PC-9 (cell line): Measurements from ENCODE around the gene MME.

Experiments used
- EZH2 ChIP-seq: fragments of 200-600 bp; sonication (generic); IDR thresholded peaks from 2 replicates; pipeline ENCODE4 v1.8.0; 2017; ENCODE audit warnings: antibody characterized with exemption, low read depth
- TF ChIP-seq, protein P1 (sequence below): fragments of 200-600 bp; sonication (generic); conservative IDR thresholded peaks from 2 replicates; pipeline ENCODE4 v1.6.1; 2017; ENCODE audit warnings: mixed run types, antibody characterized with exemption, mild to moderate bottlenecking, moderate library complexity

DNA sequence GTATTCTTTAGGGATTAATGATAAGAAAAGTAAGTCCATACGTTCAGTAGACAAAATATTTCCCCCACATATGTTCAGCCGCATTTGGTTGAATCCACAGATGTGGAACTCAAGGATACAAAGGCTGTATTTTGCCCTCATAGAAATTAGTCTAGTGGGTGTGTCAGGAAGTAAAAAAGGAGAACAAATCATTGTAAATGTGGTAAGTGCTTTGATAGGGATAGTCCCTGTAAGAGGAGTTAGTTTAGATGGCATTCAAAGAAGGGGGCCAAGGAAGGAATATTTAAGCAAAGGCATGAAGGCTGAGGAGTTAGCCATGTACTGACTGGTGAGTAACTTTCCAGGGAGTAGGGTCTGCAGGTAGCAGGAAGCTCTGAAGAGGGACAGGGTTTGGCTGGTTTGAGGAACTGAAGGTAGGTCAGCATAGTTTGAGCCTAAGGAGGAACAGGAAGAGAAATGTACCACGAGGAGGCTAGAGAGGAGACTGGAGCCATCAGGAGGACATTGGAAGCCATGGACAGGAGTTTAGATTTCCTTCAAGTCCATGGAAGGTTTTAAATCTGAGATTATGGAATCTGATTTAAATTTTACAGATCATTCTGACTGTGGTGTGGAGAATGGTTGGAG, 98.8 kb downstream of the MME start:
- TF ChIP-seq, protein P1, sequence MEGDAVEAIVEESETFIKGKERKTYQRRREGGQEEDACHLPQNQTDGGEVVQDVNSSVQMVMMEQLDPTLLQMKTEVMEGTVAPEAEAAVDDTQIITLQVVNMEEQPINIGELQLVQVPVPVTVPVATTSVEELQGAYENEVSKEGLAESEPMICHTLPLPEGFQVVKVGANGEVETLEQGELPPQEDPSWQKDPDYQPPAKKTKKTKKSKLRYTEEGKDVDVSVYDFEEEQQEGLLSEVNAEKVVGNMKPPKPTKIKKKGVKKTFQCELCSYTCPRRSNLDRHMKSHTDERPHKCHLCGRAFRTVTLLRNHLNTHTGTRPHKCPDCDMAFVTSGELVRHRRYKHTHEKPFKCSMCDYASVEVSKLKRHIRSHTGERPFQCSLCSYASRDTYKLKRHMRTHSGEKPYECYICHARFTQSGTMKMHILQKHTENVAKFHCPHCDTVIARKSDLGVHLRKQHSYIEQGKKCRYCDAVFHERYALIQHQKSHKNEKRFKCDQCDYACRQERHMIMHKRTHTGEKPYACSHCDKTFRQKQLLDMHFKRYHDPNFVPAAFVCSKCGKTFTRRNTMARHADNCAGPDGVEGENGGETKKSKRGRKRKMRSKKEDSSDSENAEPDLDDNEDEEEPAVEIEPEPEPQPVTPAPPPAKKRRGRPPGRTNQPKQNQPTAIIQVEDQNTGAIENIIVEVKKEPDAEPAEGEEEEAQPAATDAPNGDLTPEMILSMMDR = no peak
- TF ChIP-seq EZH2 = no peak
